ENCODE data around the gene COBLL1. TPM values are rescaled to one million over a fixed set of nuclear protein-coding genes. Genes with fewer than 3 reads are reported as not detected.

COBLL1 gene
- total RNA-seq, 4 donors from 2014 or later, result 41.4 to 66.0 (median 61.9) TPM

DNA sequence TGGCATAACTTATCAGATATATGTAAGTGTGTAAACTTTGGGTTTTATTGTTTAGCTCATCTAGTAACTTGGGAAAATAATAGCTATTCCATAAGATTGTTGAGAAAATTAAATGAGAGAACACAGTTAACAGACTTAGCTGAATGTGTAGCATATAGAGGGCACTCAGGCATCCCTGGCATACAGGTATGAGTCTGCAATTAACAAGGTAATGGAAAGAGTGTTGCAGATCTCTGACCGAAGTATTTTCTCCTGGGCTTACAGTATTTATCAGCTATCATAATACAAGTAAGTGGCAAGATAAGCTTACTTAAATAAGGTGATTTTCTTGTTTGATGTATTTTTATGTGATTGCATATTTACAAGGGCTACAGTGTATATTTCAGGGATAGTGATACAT lies 7.9 kb upstream of the COBLL1 start:
- no peaks in the 10 kb centered on the region for H3K27me3 ChIP-seq
- intact Hi-C loops (cut with DNase I), result no loop called here
- no peak overlapping the region for H3K27ac ChIP-seq (replicated peaks in 1 of 4)
- H3K4me3 ChIP-seq, result no peak overlapping the region
- WGBS, result 96% methylated on average over 1 of the region's 1 CpG
- no peaks in the 10 kb centered on the region for H3K36me3 ChIP-seq
- H3K4me1 ChIP-seq, result peaks cover 0 to 10% (median 7%) of the 10 kb centered on the region in 4 donors
- H3K9me3 ChIP-seq, result no peaks in the 10 kb centered on the region
- DNase-seq (ENCODE audit: extremely low spot score), result no peak
- TF ChIP-seq POLR2A (IDR thresholded peaks at IDR 0.05; ENCODE audit: low read depth), result no peak
- TF ChIP-seq POLR2AphosphoS5 (IDR thresholded peaks at IDR 0.05), result no peak
- no peak for TF ChIP-seq EP300 (IDR thresholded peaks at IDR 0.05)
- TF ChIP-seq, protein P1, sequence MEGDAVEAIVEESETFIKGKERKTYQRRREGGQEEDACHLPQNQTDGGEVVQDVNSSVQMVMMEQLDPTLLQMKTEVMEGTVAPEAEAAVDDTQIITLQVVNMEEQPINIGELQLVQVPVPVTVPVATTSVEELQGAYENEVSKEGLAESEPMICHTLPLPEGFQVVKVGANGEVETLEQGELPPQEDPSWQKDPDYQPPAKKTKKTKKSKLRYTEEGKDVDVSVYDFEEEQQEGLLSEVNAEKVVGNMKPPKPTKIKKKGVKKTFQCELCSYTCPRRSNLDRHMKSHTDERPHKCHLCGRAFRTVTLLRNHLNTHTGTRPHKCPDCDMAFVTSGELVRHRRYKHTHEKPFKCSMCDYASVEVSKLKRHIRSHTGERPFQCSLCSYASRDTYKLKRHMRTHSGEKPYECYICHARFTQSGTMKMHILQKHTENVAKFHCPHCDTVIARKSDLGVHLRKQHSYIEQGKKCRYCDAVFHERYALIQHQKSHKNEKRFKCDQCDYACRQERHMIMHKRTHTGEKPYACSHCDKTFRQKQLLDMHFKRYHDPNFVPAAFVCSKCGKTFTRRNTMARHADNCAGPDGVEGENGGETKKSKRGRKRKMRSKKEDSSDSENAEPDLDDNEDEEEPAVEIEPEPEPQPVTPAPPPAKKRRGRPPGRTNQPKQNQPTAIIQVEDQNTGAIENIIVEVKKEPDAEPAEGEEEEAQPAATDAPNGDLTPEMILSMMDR (IDR thresholded peaks at IDR 0.05), result no peak

DNA sequence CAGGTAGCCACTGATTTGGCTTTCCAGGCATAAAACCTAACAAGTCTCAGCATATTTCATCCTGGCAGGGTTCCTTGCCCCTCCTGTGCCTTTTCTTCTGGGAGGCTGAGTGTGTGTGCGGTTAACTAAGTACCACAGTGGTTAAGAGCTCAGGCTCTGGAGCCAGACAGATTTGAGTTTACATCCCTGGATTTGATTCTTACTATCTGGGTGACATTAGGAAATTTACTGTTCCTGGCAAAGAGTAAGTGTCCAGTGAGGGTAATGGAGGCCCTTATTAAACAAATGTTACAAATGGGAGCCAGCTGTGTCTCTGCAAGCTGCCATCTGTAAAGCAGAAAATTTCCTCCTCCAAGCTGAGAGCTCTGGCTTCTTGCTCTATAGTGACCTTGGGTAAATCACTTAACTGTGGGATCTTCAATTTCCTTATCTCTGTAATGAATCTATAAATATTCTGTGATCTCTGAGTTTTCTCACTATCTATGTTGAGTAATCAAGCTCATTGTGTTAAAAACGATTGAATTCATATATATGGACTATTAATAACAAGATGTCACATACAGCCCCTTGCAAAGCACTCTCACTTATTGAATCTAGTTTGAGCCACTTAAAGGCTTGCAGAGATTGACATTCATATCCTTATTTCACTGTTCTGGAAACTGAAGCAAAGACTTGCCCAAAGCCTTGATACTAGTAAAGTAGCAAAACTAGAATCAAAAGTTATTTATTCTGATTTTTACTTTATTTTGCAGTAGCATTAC lies 6.5 kb upstream of the COBLL1 start:
- TF ChIP-seq POLR2AphosphoS5 (IDR thresholded peaks at IDR 0.05) (no peak), POLR2A (IDR thresholded peaks at IDR 0.05; ENCODE audit: low read depth) (no peak), EP300 (IDR thresholded peaks at IDR 0.05) (no peak)
- TF ChIP-seq, protein P1 (IDR thresholded peaks at IDR 0.05), result no peak
- Histone ChIP-seq H3K27me3 (no peaks in the 10 kb centered on the region), H3K36me3 (no peaks in the 10 kb centered on the region), H3K4me1 (peaks cover 0 to 10% (median 7%) of the 10 kb centered on the region in 4 donors), H3K9me3 (no peaks in the 10 kb centered on the region), H3K27ac (replicated peaks in 1 of 4) (no peak overlapping the region), H3K4me3 (no peak overlapping the region)
- WGBS, result 86% methylated on average over 2 of the region's 2 CpGs
- intact Hi-C loops (cut with DNase I), result no loop called here
- DNase-seq (ENCODE audit: extremely low spot score), result no peak

DNA sequence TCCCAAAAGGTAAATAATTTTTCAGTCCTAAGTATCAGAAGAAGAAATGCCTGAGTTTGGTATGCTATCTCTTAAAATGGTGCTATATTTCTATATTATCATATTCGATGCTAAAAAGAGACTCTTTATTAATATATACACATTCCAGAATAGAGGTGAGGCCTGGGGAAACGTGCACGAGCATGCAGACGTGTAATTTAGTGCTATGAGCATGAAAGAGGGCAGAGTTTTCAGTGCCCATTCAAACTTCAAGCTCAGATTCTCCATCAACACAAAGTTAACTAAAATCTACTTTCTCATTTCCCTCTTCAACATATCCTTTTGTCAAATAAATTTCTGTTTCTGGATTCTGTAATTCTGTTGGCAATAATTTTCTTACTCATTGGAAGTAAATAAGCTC lies 5.7 kb upstream of the COBLL1 start:
- Histone ChIP-seq H3K4me3 (no peak overlapping the region), H3K4me1 (peaks cover 3 to 16% (median 10%) of the 10 kb centered on the region in 4 donors), H3K36me3 (no peaks in the 10 kb centered on the region), H3K27ac (replicated peaks in 1 of 4) (no peak overlapping the region), H3K9me3 (no peaks in the 10 kb centered on the region), H3K27me3 (no peaks in the 10 kb centered on the region)
- no peak for DNase-seq (ENCODE audit: extremely low spot score)
- no peak for TF ChIP-seq EP300 (IDR thresholded peaks at IDR 0.05)
- no peak for TF ChIP-seq POLR2A (IDR thresholded peaks at IDR 0.05; ENCODE audit: low read depth)
- TF ChIP-seq POLR2AphosphoS5 (IDR thresholded peaks at IDR 0.05), result no peak
- TF ChIP-seq, protein P1 (IDR thresholded peaks at IDR 0.05), result no peak
- intact Hi-C loops (cut with DNase I), result no loop called here
- WGBS, result 86% methylated on average over 4 of the region's 4 CpGs

DNA sequence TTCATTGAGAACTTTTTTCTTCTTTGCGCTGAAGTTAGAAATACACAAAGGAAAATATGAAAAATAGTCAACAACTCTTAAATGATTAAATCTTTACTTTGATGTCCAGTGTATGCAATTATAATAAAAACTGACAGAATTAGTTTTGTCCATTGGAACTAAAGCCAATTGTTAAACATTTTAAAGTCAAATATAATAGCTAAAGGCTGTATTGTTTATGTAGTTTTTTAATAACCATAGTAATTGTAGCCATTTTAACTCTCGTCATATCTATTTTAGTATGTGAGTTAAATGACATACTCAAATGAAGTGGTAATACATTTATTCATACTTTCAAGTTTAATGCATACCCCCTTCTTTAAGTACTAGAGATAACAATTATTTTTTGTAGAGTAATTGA lies 4.7 kb upstream of the COBLL1 start:
- H3K27ac ChIP-seq (replicated peaks in 1 of 4), result no peak overlapping the region
- H3K4me3 ChIP-seq, result no peak overlapping the region
- no peak for TF ChIP-seq POLR2A (IDR thresholded peaks at IDR 0.05; ENCODE audit: low read depth)
- TF ChIP-seq, protein P1 (IDR thresholded peaks at IDR 0.05), result no peak
- no peak for TF ChIP-seq EP300 (IDR thresholded peaks at IDR 0.05)
- no peak for TF ChIP-seq POLR2AphosphoS5 (IDR thresholded peaks at IDR 0.05)
- no peaks in the 10 kb centered on the region for H3K36me3 ChIP-seq
- intact Hi-C loops (cut with DNase I), result no loop called here
- no peak for DNase-seq (ENCODE audit: extremely low spot score)
- peaks cover 3 to 19% (median 13%) of the 10 kb centered on the region in 4 donors for H3K4me1 ChIP-seq
- no peaks in the 10 kb centered on the region for H3K9me3 ChIP-seq
- 92% methylated on average over 2 of the region's 2 CpGs for WGBS
- H3K27me3 ChIP-seq, result no peaks in the 10 kb centered on the region
